ENCODE measurements around the gene CCNL2. TPM values are rescaled to one million over a fixed set of nuclear protein-coding genes. Genes with fewer than 3 reads are reported as not detected.

The CCNL2 gene
- total and polyA plus RNA-seq, 2 of the 13 experiments (the other 11 are each of a cell fraction or from before 2014, with no cell fraction given) = 105 to 340 TPM

- no peak for TF ChIP-seq E2F2 (CRISPR knock-in tag; IDR thresholded peaks at IDR 0.05; ENCODE audit: borderline replicate concordance)
- TF ChIP-seq CBX5 (CRISPR knock-in tag; IDR thresholded peaks at IDR 0.05; ENCODE audit: borderline replicate concordance) = no peak
- TF ChIP-seq FIP1L1 (IDR thresholded peaks at IDR 0.05; ENCODE audit: borderline replicate concordance, insufficient read depth, low read depth, low read length) = no peak
- no peak for TF ChIP-seq ZNF136 (CRISPR knock-in tag; IDR thresholded peaks at IDR 0.05; ENCODE audit: low read depth)
- TF ChIP-seq PRDM10 (CRISPR knock-in tag; IDR thresholded peaks at IDR 0.05; ENCODE audit: low read depth) = no peak
- TF ChIP-seq SMC3 (IDR thresholded peaks at IDR 0.05; ENCODE audit: low read length) = no peak
- no peak for TF ChIP-seq ZBTB43 (CRISPR knock-in tag; conservative IDR thresholded peaks at IDR 0.05)
- peak; percentile 29; the same call in 1 of the 2 replicates for TF ChIP-seq ZFY (CRISPR knock-in tag; IDR thresholded peaks at IDR 0.05)
These were observed 47.4 kb downstream of the CCNL2 start (continued) for GRCh38 chr1:1351511-1352427.
